ENCODE data around the gene OLFML2B.

- TF ChIP-seq CTCF (IDR thresholded peaks at IDR 0.05; ENCODE audit: low read depth, low read length) (no peak), EZH2phosphoT487 (IDR thresholded peaks at IDR 0.05; ENCODE audit: low read depth) (no peak)
Observed at GRCh38 chr1:161962091-161962887, 61.4 kb downstream of the OLFML2B start.

Data from OCI-LY3 (cell line).